ENCODE results near the gene CALML3. TPM values are rescaled to one million over a fixed set of nuclear protein-coding genes. Genes with fewer than 3 reads are reported as not detected.

Gene CALML3
- total and polyA plus RNA-seq, 2 of the 8 experiments (the other 6 are each of a cell fraction or from before 2014, with no cell fraction given), result not detected

DNA sequence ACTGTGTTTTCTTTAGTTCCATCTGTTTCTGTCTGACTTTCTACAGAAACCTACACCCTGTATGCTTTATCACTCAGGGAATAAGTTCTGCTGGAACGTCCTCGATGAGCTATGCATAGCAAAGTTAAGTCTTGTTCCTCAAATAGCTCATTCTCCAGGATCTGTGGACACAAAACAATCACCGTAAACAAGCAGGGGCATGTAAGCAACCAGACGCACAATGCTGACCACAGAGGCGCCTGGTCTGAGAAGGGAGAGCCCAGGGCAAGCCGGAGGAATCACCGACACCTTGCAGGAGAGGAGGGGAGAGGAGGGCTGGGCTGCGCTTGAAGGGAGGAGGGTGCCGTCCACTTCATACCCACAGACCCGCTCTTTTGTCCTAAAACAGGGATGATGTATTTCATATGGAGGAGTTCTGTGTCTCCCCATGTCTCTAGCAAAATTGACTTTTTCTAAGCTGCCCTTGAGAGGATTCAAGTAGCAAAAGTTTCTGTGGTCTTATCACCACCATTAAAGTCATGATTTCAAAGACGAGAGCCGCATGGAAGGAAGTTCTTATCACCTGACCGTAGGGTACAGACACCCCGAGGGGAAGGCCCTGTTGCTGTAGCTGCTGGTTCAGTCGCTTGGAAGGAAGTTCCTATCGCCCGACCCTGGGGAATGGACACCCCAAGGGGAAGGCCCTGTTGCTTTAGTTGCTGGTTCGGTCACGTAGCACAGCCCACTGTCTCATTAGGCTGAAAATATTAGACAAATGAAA lies 14.3 kb downstream of the CALML3 start (continued):
- TF ChIP-seq RNF2 (IDR thresholded peaks at IDR 0.05; ENCODE audit: borderline replicate concordance, low read depth, low read length, missing control alignments, poor library complexity, severe bottlenecking) (no peak), MAFK (IDR thresholded peaks at IDR 0.05; ENCODE audit: low read depth, low read length) (no peak), SUZ12 (IDR thresholded peaks at IDR 0.05; ENCODE audit: low read length) (no peak), SIRT6 (IDR thresholded peaks at IDR 0.05; ENCODE audit: low read length) (no peak), PHF8 (conservative IDR thresholded peaks at IDR 0.05; ENCODE audit: low read depth, low read length) (no peak), RAD21 (IDR thresholded peaks at IDR 0.05 in 1 of 2, conservative IDR thresholded peaks at IDR 0.05 in 1 of 2; ENCODE audit: low read depth in 2 of 2, low read length in 2 of 2) (no peak)

Measured in H1 (cell line).